Uterus (tissue), 2 donors: ENCODE results near the gene PTPRN2.

Experiments
- POLR2A ChIP-seq, 2 donors: fragments of 450-650 bp; IDR thresholded peaks; one replicate each; pipeline ENCODE4 v1.6.1; 2016; ENCODE audit warnings: antibody characterized with exemption in 2 of 2, mild to moderate bottlenecking in 1 of 2, moderate library complexity in 1 of 2
- TF ChIP-seq, protein P1 (sequence below), 4 experiments: fragments of 200-600 bp in 2 of 4; fragments of 450-650 bp in 2 of 4; sonication (generic) in 2 of 4; IDR thresholded peaks; one replicate each; pipeline ENCODE4 v1.5.1; 2016 to 2019; ENCODE audit warnings: antibody characterized with exemption in 4 of 4, mild to moderate bottlenecking in 2 of 4, moderate library complexity in 1 of 4

DNA sequence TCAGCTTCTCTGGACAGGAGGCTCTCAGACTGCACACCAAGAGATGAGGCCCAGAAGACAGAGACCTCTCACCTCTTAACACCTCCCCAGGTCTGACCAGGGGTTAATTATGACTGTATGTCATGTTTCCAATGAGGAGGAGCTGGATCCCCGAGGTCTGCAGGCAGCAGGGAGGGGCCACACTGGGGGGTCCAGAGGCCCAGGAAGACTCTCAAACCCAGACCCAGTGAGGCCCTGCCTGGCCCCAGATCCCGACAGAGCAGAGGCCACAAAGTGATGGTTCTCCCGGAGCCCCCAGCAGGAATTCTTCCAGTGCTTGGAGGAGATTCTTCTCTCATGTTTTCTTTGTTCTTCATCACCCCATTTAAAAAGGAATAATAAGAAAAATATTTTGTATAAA, 28.8 kb downstream of the PTPRN2 start:
- TF ChIP-seq, protein P1, sequence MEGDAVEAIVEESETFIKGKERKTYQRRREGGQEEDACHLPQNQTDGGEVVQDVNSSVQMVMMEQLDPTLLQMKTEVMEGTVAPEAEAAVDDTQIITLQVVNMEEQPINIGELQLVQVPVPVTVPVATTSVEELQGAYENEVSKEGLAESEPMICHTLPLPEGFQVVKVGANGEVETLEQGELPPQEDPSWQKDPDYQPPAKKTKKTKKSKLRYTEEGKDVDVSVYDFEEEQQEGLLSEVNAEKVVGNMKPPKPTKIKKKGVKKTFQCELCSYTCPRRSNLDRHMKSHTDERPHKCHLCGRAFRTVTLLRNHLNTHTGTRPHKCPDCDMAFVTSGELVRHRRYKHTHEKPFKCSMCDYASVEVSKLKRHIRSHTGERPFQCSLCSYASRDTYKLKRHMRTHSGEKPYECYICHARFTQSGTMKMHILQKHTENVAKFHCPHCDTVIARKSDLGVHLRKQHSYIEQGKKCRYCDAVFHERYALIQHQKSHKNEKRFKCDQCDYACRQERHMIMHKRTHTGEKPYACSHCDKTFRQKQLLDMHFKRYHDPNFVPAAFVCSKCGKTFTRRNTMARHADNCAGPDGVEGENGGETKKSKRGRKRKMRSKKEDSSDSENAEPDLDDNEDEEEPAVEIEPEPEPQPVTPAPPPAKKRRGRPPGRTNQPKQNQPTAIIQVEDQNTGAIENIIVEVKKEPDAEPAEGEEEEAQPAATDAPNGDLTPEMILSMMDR (IDR thresholded peaks at IDR 0.05) = no peak
- TF ChIP-seq POLR2A (IDR thresholded peaks at IDR 0.05) = no peak
